ENCODE measurements around the gene SLC43A3.

The SLC43A3 gene

DNA sequence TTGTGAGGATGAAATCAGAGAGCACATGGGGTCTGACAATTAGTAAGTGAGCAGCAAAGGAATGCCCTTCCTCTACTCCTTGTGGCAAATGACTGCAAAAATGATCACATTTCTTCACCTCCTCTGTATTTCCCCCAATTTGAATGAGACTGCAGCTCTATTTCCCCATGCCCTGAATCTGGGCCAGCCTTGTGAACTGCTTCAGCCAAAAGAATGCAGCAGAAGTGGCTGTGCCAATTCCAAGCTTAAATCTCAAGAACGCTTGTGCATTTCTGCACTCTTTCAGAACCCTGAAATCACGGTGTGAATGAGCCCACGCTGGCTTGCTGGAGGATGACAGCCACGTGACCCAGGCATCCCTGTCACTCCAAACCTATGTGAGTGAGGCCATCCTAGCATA, 9.9 kb downstream of the SLC43A3 start:
- TF ChIP-seq, protein P1, sequence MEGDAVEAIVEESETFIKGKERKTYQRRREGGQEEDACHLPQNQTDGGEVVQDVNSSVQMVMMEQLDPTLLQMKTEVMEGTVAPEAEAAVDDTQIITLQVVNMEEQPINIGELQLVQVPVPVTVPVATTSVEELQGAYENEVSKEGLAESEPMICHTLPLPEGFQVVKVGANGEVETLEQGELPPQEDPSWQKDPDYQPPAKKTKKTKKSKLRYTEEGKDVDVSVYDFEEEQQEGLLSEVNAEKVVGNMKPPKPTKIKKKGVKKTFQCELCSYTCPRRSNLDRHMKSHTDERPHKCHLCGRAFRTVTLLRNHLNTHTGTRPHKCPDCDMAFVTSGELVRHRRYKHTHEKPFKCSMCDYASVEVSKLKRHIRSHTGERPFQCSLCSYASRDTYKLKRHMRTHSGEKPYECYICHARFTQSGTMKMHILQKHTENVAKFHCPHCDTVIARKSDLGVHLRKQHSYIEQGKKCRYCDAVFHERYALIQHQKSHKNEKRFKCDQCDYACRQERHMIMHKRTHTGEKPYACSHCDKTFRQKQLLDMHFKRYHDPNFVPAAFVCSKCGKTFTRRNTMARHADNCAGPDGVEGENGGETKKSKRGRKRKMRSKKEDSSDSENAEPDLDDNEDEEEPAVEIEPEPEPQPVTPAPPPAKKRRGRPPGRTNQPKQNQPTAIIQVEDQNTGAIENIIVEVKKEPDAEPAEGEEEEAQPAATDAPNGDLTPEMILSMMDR (IDR thresholded peaks at IDR 0.05; ENCODE audit: low read depth, low read length) = no peak
- H3K4me3 ChIP-seq (ENCODE audit: low read depth, low read length) = no peak overlapping the region
- DNase-seq (ENCODE audit: low read depth, low spot score) = no peak
- in situ Hi-C loops (cut with HindIII; ENCODE audit: low sequenced_read_pairs) = no loop called here

DNA sequence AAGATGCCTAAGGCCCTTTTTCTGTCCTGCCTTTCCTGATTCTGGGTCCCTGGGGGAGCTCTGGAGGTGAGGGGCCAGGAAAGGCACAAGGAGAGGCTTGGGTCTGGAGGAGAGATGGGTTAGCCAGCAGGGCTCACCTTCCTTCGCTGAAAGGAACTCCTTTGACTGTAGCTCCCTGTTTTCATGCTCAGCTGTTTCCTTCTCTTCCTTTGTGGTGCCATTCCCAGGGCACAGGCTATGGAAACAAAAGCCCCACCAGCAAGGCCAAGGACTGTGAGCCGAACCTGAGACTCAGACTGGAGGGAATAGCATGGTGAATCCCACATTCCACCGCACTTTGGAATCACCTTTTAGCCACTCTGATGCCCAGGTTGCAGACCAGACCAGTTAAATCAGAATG, 10.5 kb downstream of the SLC43A3 start:
- in situ Hi-C loops (cut with HindIII; ENCODE audit: low sequenced_read_pairs) = no loop called here
- no peak for DNase-seq (ENCODE audit: low read depth, low spot score)
- TF ChIP-seq, protein P1 (IDR thresholded peaks at IDR 0.05; ENCODE audit: low read depth, low read length) = no peak
- H3K4me3 ChIP-seq (ENCODE audit: low read depth, low read length) = no peak overlapping the region

DNA sequence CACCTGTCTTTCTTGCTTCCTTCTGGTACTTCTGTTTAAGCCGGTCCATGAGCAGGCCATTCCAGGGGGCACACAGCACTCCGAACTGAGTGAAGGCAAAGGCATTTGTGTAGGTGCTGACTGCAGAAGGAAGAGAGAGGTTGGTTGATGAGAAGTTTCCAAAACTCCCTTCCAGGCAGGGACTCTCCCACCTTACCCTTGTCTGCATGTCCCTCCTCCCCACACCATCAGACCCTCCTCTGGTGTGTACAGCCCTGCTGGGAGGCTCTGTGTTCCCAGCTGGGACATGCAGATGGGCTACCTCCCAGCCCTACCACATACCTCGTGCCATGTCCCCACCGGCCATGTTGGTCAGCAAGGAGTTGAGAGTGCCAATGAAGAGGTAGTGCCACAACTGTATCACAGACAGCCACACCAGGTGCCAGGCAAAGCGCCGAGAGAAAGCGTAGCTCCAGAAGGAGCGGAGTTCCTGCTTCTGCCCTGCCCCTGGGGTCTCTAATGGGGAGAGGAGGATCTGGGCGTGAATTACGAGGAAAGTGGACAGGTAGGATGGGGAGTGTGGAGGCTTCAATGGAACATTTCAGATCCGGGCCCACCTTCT, 12.2 kb downstream of the SLC43A3 start:
- in situ Hi-C loops (cut with HindIII; ENCODE audit: low sequenced_read_pairs) = no loop called here
- no peak for DNase-seq (ENCODE audit: low read depth, low spot score)
- no peak overlapping the region for H3K4me3 ChIP-seq (ENCODE audit: low read depth, low read length)
- TF ChIP-seq, protein P1 (IDR thresholded peaks at IDR 0.05; ENCODE audit: low read depth, low read length) = no peak

DNA sequence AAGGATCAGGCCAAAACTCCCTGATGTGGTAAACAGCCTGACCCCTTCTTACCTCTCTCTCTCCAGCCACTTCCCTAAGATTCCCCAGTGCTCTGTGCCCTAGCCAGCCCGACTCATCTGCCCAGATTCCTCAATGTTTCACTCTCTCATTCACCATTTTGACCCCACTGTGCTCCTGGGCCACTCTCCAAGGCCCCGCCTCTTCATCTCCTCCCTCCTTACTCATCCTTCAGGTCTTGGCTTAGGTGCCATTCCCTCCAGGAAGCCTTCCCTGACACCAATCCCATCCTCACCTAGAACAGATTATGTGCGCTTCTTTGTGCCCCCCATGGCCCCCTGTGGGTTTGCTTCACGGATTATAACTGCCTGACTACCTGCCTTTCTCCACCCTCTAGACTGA, 13.2 kb downstream of the SLC43A3 start:
- in situ Hi-C loops (cut with HindIII; ENCODE audit: low sequenced_read_pairs) = no loop called here
- DNase-seq (ENCODE audit: low read depth, low spot score) = no peak
- TF ChIP-seq, protein P1 (IDR thresholded peaks at IDR 0.05; ENCODE audit: low read depth, low read length) = no peak
- no peak overlapping the region for H3K4me3 ChIP-seq (ENCODE audit: low read depth, low read length)

DNA sequence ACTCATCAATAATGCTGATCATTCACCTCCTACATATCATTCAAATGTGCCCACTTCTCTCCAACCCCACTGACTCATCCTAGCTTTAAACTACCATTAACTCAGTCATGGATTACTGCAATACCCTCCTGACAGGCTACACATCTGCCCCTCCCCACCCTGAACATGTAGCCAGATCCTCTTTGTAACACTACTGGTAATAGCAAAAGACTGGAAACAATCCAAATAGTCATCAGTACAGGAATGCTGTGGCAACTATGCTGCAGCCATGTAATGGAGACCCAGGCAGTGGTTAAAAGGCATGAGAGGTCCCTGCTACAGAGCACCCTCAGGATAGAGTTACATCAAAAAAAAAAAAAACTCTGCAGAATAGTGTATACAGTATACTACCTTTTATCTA, 16.6 kb downstream of the SLC43A3 start:
- no peak overlapping the region for H3K4me3 ChIP-seq (ENCODE audit: low read depth, low read length)
- peak; percentile 87 for DNase-seq (ENCODE audit: low read depth, low spot score)
- in situ Hi-C loops (cut with HindIII; ENCODE audit: low sequenced_read_pairs) = no loop called here
- TF ChIP-seq, protein P1 (IDR thresholded peaks at IDR 0.05; ENCODE audit: low read depth, low read length) = no peak

DNA sequence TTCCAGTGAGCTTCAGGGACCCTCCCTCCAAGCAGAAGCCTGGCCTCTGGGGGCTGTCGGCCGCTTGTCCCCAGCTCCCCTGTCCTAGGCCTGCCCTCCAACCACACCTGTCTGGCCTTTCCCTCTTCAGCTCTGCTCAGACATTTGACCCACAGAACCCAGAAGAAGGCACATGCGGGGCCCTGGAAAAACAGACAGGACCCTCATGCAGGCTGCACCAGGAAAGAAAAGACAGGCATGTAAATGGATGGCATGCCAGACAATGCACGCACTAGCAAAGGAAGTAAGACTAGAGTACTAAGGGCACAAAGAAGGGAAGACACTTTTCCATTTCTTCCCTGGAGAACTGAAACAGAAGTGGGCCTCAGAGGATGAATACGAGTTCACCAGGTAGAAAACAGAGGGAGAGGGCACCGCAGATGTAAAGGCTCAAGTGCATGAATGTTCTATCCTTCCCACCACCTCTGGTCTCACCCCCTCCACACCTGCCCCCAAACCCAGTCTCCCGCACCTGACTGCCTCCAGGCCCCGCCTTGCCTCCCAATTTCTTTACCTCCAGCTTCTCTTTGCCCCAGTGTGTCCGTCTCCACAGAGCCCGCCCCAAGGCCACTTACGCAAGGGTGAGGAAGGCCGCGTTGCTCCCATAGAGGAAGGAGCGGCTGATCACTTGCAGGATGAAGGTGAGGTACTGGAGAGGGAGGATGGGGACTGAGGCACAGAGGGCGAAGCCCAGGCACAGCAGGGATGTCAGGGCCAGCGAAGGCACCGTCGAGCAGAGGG, 17.4 kb downstream of the SLC43A3 start:
- in situ Hi-C loops (cut with HindIII; ENCODE audit: low sequenced_read_pairs) = no loop called here
- no peak overlapping the region for H3K4me3 ChIP-seq (ENCODE audit: low read depth, low read length)
- DNase-seq (ENCODE audit: low read depth, low spot score) = no peak
- TF ChIP-seq, protein P1 (IDR thresholded peaks at IDR 0.05; ENCODE audit: low read depth, low read length) = no peak

Data from astrocyte of the spinal cord (primary cell).